GM21786 (cell line): ENCODE results near the gene ATXN2L.

Experiments used
- ATAC-seq: cut with Tn5 transposase; IDR thresholded peaks from one replicate; pipeline ENCODE4 v1.9.1; 2021; ENCODE audit not compliant: unreplicated experiment

Gene ATXN2L

DNA sequence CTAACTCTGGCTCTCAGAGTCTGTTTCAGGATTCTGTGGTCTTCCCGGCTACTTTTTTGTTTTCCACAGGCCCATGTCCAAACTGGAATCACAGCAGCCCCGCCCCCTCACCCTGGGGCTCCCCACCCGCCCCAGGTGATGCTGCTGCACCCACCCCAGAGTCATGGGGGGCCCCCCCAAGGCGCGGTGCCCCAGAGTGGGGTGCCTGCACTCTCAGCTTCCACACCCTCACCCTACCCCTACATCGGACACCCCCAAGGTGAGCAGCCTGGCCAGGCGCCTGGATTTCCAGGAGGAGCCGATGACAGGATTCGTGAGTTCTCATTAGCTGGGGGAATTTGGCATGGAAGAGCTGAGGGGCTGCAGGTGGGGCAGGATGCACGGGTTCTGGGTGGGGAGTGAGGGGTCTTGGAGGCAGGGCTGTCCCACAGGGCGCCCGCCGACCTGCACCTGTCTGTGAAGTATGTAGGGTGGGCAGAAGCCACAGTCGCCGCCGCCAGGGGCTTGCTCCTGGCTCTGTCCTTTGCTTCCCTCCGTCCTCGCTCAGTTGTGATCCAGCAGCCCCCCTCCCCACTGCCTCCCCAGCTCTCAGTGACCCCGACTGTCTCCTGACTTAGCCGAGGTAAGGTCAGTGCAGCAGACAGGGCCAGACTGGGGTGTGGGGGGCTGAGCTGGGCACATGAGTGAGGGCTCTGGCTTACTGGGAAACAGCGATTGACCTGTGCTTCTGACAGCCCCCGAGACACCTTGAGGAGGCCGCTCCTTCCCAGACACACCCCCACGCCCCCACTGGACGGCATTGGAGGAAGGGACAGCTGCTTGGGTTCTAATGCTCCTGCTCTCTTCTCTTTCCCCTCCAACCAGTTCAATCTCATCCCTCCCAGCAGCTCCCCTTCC, 13.3 kb downstream of the ATXN2L start:
- ATAC-seq, result no peak

GRCh38 chr16:28836761-28837064, 13.9 kb downstream of the ATXN2L start:
- no peak for ATAC-seq

DNA sequence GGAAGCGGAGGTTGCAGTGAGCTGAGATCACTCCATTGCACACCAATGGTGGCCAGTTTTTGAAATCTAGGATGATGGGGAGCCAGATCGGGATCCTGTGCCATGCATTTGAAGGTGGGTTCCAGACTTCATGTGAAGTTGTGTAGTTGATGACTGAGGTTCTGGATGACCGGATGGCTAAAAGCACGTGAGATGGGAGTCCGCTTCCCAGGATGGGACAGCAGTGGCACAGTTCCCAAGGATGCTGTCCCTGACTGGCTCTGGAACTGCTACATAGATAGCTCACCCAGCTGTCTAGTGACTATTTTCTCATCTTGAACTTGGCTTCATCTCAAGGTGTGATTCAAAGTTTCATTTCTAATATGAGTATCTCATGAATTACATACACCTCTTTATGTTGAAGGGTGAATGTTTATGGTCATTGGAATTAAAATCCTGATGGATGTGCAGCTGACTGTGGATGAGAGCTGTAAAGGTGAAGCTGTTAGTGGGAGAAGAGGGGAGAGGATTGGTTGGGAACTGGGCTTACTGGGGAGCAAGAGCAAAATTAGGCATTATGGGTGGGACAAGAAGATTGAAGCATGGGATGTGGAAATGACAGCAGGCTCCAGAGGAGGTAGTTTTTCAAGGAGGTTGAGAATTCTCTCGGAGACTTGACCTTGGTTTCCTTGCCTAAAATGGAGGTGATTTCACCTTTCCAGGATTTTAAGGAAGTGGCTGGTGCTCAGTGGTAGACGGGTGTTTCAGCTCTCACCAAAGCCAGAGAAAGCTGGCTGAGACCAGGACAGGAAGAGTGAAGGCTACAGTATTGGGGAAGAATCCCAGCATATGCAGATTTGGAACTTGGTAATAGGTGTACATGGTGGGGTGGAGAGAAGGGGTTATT, 15.1 kb downstream of the ATXN2L start:
- ATAC-seq, result no peak

DNA sequence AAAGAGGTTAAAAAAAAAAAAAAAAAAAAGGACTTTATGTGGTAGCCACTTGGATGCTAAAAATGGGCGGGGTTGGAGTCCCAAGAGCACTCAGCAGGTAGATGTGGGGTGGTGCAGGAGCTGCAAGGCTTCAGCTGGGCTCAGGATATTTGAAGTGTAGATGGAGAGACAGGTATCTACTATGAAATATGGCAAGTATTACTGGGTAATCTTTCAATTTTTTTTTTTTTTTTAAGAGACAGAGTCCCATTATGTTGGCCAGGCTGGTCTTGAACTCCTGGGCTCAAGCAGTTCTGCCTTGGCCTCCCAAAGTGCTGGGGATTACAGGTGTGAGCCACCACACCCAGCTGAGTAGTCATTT, 15.7 kb downstream of the ATXN2L start:
- no peak for ATAC-seq

GRCh38 chr16:28839004-28839639, 16.3 kb downstream of the ATXN2L start:
- ATAC-seq, result no peak

- no peak for ATAC-seq
These were observed 17.1 kb downstream of the ATXN2L start for GRCh38 chr16:28839899-28840298.

GRCh38 chr16:28842696-28843095, 19.9 kb downstream of the ATXN2L start:
- no peak for ATAC-seq

- ATAC-seq, result no peak
These were observed 21.0 kb downstream of the ATXN2L start for GRCh38 chr16:28843766-28844165.

GRCh38 chr16:28844226-28844885, 21.6 kb downstream of the ATXN2L start:
- ATAC-seq, result no peak

DNA sequence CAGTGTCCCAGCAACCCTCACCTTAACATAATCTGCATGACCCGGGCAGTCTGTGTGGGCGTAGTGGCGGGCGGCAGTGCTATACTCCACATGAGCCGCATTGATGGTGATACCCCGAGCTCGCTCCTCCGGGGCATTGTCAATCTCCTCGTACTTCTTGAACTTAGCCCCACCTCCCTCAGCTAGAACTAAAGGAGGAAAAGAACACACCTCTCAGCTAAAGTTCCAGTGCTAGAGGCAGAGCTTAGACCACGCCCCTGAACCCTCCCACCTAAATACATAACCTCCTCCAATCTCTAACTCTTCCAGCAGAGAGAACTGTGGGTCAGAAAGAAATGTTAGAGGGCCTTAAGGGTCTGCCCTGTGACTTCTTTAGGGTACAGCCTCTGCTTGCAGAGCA, 22.5 kb downstream of the ATXN2L start:
- ATAC-seq, result no peak

DNA sequence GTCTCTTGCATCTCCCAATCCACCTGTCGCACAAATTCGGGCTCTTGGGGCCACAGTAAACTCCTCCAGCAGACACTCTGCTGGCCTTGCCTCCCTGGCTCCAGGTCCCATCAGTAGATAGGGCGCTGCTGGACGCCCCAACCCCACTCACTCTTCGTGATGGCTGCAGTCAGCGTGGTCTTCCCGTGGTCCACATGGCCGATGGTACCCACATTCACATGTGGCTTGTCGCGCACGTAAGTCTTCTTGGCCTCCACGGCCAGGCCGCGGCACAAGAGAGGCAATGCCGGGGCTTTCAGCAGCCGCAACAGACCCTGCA, 22.9 kb downstream of the ATXN2L start:
- no peak for ATAC-seq

DNA sequence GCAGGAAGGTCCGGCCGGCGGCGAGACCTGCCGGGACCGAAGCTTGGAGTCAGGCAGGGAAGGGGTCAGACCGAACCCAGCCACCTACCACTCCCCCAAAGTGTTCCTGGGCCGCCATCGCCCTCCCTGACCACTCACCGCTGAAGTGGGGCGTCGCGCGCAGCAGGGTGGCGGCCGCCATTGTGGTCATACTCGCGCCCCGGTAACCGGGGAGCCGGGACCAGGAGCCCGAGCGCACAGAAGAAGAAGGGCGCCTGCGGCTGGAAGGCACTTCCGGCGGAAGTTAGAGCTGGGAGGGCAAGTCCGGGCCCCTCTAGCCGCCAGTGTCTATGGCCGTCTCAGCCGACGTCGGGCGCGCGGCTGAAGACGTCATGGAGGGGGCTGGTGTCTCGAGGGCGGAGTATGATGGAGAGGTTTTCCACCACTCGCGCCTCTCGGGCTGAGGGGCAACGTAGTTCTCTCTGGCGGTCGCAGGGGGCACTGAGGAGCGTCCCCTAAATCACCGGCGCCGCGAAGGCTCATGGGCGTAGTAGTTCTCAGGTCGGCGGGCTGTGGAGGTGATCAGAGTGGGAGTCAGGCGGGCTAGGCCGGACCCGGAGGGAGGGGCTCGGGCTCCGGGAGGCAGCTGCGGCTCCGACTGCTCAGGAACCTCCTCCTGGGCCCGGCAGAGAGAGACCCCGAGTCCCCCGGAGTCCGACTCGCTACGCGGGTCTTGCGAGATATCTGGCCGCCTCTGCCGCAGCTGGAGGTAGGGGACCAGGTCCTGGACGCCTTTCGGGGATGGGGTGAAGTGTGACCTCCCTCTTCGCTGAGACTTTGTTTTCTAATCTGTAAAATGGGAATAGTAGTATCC, 23.5 kb downstream of the ATXN2L start, which contains the start of gene TUFM:
Gene TUFM (minus strand): TSS at position 269 of the 853 bp plus-strand sequence. CDS start 79 bp downstream, at position 190.
- ATAC-seq, result peak; percentile 88

- no peak for ATAC-seq
These were observed 24.1 kb downstream of the ATXN2L start for GRCh38 chr16:28846933-28847273.

- no peak for ATAC-seq
These were observed 35.6 kb downstream of the ATXN2L start for GRCh38 chr16:28858421-28858820.

GRCh38 chr16:28859326-28859725, 36.5 kb downstream of the ATXN2L start:
- no peak for ATAC-seq

- no peak for ATAC-seq
These were observed 41.4 kb downstream of the ATXN2L start for GRCh38 chr16:28863929-28864793.

GRCh38 chr16:28865001-28865688, 42.3 kb downstream of the ATXN2L start:
- ATAC-seq, result no peak

- ATAC-seq, result no peak
These were observed 43.1 kb downstream of the ATXN2L start for GRCh38 chr16:28865722-28866453.
